HL-60 (cell line): Measurements from ENCODE around the gene CCS.
A peak's percentile ranks its signal among the peaks of the same experiment; 100 is the strongest.

Experiments used
- DNase-seq, 2 experiments: peaks; one replicate each; pipeline ENCODE4 v3.0.0-alpha.2; 2010 to 2020; ENCODE audit warnings: low read depth in 1 of 2, low spot score in 1 of 2
- H3K27ac ChIP-seq: fragments of 250-450 bp; sonication (Bioruptor Pico); replicated peaks from 2 replicates; pipeline ENCODE4 v1.5.1; 2020; ENCODE audit warnings: mild to moderate bottlenecking, moderate library complexity
- H3K27me3 ChIP-seq: fragments of 250-450 bp; sonication (Bioruptor Pico); 2 replicates; pipeline ENCODE4 v1.5.1; 2021; ENCODE audit warnings: mild to moderate bottlenecking, moderate library complexity; ENCODE audit not compliant: insufficient read depth, poor library complexity, severe bottlenecking
- H3K4me3 ChIP-seq: replicated peaks from 2 replicates; pipeline ENCODE4 v1.5.1; 2011; ENCODE audit warnings: mild to moderate bottlenecking, control low read depth, low read length; ENCODE audit not compliant: insufficient read depth
- GABPA ChIP-seq: IDR thresholded peaks from 2 replicates; pipeline ENCODE4 v1.6.1; 2012; ENCODE audit warnings: low read depth
- POLR2AphosphoS5 ChIP-seq: IDR thresholded peaks from 2 replicates; pipeline ENCODE4 v1.6.1; 2012; ENCODE audit warnings: low read depth
- SPI1 ChIP-seq: IDR thresholded peaks from 2 replicates; pipeline ENCODE4 v1.6.1; 2012; ENCODE audit warnings: low read depth, mild to moderate bottlenecking, borderline replicate concordance
- TF ChIP-seq, protein P1 (sequence below): IDR thresholded peaks from one replicate; pipeline ENCODE4 v1.5.1; 2011; ENCODE audit warnings: low read length, control low read depth, inconsistent platforms; ENCODE audit not compliant: insufficient read depth
- TF ChIP-seq, protein P2 (sequence below): IDR thresholded peaks from 2 replicates; pipeline ENCODE4 v1.6.1; 2012; ENCODE audit warnings: low read depth; ENCODE audit not compliant: insufficient replicate concordance

CCS gene

DNA sequence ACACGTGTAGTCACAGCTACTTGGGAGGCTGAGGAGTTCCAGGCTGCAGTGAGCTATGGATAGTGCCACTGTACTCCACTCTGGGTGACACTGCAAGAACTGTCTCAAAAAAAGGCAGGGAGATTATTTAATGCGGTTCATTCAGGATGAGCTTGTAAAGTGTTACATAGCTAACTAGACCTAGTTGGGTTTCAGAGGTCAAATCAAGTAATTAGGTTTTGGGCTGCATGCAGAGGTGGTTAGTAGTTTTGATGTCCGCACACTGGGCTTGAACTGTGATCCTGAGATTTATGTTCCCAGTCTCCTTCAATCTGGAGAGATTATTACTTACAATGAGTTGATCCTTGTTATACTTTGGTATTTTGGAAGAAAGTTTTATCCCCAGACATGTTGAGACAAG lies 43.4 kb downstream of the CCS start:
- TF ChIP-seq, protein P1, sequence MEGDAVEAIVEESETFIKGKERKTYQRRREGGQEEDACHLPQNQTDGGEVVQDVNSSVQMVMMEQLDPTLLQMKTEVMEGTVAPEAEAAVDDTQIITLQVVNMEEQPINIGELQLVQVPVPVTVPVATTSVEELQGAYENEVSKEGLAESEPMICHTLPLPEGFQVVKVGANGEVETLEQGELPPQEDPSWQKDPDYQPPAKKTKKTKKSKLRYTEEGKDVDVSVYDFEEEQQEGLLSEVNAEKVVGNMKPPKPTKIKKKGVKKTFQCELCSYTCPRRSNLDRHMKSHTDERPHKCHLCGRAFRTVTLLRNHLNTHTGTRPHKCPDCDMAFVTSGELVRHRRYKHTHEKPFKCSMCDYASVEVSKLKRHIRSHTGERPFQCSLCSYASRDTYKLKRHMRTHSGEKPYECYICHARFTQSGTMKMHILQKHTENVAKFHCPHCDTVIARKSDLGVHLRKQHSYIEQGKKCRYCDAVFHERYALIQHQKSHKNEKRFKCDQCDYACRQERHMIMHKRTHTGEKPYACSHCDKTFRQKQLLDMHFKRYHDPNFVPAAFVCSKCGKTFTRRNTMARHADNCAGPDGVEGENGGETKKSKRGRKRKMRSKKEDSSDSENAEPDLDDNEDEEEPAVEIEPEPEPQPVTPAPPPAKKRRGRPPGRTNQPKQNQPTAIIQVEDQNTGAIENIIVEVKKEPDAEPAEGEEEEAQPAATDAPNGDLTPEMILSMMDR, result no peak
- TF ChIP-seq SPI1 (no peak), POLR2AphosphoS5 (no peak), GABPA (no peak)
- TF ChIP-seq, protein P2, sequence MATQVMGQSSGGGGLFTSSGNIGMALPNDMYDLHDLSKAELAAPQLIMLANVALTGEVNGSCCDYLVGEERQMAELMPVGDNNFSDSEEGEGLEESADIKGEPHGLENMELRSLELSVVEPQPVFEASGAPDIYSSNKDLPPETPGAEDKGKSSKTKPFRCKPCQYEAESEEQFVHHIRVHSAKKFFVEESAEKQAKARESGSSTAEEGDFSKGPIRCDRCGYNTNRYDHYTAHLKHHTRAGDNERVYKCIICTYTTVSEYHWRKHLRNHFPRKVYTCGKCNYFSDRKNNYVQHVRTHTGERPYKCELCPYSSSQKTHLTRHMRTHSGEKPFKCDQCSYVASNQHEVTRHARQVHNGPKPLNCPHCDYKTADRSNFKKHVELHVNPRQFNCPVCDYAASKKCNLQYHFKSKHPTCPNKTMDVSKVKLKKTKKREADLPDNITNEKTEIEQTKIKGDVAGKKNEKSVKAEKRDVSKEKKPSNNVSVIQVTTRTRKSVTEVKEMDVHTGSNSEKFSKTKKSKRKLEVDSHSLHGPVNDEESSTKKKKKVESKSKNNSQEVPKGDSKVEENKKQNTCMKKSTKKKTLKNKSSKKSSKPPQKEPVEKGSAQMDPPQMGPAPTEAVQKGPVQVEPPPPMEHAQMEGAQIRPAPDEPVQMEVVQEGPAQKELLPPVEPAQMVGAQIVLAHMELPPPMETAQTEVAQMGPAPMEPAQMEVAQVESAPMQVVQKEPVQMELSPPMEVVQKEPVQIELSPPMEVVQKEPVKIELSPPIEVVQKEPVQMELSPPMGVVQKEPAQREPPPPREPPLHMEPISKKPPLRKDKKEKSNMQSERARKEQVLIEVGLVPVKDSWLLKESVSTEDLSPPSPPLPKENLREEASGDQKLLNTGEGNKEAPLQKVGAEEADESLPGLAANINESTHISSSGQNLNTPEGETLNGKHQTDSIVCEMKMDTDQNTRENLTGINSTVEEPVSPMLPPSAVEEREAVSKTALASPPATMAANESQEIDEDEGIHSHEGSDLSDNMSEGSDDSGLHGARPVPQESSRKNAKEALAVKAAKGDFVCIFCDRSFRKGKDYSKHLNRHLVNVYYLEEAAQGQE, result no peak

DNA sequence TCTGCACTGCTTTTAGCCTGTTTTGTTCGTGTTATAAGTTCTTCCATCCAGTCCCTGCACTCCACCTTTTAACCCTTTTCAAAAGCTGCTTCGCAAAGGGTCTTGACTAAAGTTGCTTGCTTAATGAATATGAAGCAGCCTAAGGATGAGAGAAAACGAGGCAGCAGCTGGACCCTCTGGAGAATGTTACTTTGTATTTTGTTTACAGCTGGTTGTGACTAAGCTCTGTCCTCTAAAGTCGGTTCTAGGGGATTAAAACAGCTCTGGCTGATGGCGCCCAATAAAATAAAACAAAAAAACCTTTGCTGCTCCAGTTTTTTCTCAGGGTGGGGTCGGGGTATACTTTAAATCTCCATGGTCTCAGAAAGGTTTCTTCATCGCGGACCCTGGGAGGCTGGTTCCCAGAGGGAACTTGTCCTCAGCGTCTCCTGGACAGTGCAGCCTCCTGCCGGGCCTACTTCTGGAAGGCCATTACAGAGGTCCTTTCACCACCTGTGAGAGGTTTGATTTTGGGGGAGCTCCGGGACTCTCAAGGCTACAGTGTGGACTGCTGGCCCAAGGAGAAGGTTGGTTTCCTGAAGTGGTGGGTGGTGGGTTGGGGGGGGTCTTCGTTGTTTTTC lies 44.7 kb downstream of the CCS start:
- TF ChIP-seq, protein P2, result peak; percentile 14
- TF ChIP-seq POLR2AphosphoS5, result no peak
- no peaks in the 10 kb centered on the region for H3K27me3 ChIP-seq
- H3K4me3 ChIP-seq, result peak overlapping the region; percentile 37
- peak overlapping the region; percentile 69 for H3K27ac ChIP-seq
- no peak for DNase-seq

More for the DNA sequence above, 43.4 kb downstream of the CCS start:
- Histone ChIP-seq H3K4me3 (no peak overlapping the region), H3K27me3 (no peaks in the 10 kb centered on the region), H3K27ac (no peak overlapping the region)
- DNase-seq, result no peak

DNA sequence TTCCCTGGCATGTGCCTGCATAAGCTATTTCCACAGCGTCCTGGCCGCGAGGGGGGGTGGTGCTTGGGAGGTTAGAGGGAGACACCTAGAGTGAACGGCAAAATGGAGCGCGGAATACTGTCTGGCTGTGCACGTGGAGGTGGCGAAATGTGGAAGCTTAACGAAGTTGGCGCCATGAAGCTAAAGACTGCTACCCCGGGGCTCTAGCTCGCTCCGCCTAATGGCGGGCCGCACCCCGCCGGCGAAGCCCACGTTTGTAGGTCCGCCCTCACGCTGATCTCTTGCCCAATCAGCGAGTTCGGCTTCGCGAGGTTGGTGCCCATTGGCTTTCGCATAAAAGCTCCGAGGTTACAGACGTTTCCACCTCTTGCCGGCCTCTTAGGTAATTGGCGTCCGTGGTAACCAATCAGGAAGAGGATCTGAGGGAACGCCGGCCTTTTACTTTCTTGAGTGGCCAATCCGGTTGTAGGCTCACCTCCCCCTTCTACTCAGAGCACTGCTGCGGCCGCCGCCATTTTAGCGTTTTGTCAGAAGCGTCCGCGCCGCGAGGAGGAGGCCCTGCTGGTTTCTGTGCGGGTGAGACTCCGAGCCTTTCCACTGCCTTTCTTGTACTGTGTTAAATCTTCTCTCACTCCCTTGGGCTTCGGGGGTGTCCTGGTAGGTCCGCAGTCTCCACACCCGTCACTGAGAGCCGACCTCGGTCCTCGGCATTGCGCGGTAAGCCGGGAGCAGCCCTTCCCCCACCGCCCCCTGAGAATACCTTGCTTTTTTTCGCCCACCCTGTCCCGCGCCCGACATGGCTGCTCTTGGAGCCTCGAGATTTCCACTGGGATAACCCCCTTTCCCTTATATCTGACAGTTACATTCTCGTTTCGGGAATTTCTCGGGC lies 45.4 kb downstream of the CCS start, which contains the start of gene RBM4:
RBM4 (plus strand) TSS at position 527 of the 889 bp plus-strand sequence. CDS start 1,009 bp downstream, outside the sequence.
- Histone ChIP-seq H3K4me3 (peak within 1 kb of the TSS; percentile 85), H3K27ac (peak within 1 kb of the TSS; percentile 86), H3K27me3 (no peaks in the 10 kb centered on the region)
- DNase-seq, result peak; percentile 99 to 100
- TF ChIP-seq, protein P2, result no peak
- TF ChIP-seq POLR2AphosphoS5 (peak; percentile 89), SPI1 (peak; percentile 11; the same call in 1 of the 2 replicates), GABPA (0 out of 2 replicates have a peak, but pooled peaks have one; percentile 36)
